GM18526 (cell line): ENCODE results near the gene CDKAL1.

Experiments
- POLR2A ChIP-seq: IDR thresholded peaks from 3 replicates; pipeline ENCODE4 v1.6.1; 2011; ENCODE audit not compliant: insufficient read length; ENCODE audit errors: extremely low read depth

Gene CDKAL1

GRCh38 chr6:20839630-20840029 lies 305.4 kb downstream of the CDKAL1 start:
- TF ChIP-seq POLR2A: no peak

- TF ChIP-seq POLR2A: no peak
Observed at GRCh38 chr6:20840675-20841074, 306.4 kb downstream of the CDKAL1 start.

GRCh38 chr6:20841806-20842205 lies 307.5 kb downstream of the CDKAL1 start:
- TF ChIP-seq POLR2A: no peak

- TF ChIP-seq POLR2A: no peak
Observed at GRCh38 chr6:20845592-20845991, 311.3 kb downstream of the CDKAL1 start.

- no peak for TF ChIP-seq POLR2A
Observed at GRCh38 chr6:20846602-20847028, 312.4 kb downstream of the CDKAL1 start.

- no peak for TF ChIP-seq POLR2A
Observed at GRCh38 chr6:20847904-20848303, 313.6 kb downstream of the CDKAL1 start.

GRCh38 chr6:20850686-20851416 lies 316.6 kb downstream of the CDKAL1 start:
- no peak for TF ChIP-seq POLR2A

- no peak for TF ChIP-seq POLR2A
Observed at GRCh38 chr6:20851795-20852194, 317.5 kb downstream of the CDKAL1 start.

- TF ChIP-seq POLR2A: no peak
Observed at GRCh38 chr6:20853828-20854227, 319.6 kb downstream of the CDKAL1 start.

- TF ChIP-seq POLR2A: no peak
Observed at GRCh38 chr6:20856681-20857288, 322.5 kb downstream of the CDKAL1 start.

GRCh38 chr6:20861481-20861880 lies 327.2 kb downstream of the CDKAL1 start:
- no peak for TF ChIP-seq POLR2A

- TF ChIP-seq POLR2A: no peak
Observed at GRCh38 chr6:20866036-20866435, 331.8 kb downstream of the CDKAL1 start.

- TF ChIP-seq POLR2A: no peak
Observed at GRCh38 chr6:20866935-20867703, 332.9 kb downstream of the CDKAL1 start.

- TF ChIP-seq POLR2A: no peak
Observed at GRCh38 chr6:20868397-20869096, 334.3 kb downstream of the CDKAL1 start.

GRCh38 chr6:20870021-20870420 lies 335.8 kb downstream of the CDKAL1 start:
- no peak for TF ChIP-seq POLR2A
